GM12878 (cell line): ENCODE data around the gene LYVE1. TPM values are rescaled to one million over a fixed set of nuclear protein-coding genes. Genes with fewer than 3 reads are reported as not detected.

ENCODE experiments used
- ATAC-seq: fragments of 200-7000 bp; cut with Tn5 transposase; 3 replicates; pipeline ENCODE4 v1.9.1; 2020; ENCODE audit warnings: mild to moderate bottlenecking, moderate library complexity
- BruUV-seq: library from RNA; stranded (reverse); fragments of 400-500 nt; replicated peaks from 2 replicates; lab custom pipeline; 2021; lab: Mats Ljungman, UMichigan
- CTCF ChIA-PET: fragments of 300-600 bp; sonication (Branson Sonifier 250); formaldehyde crosslinking; extraction: SDS; loops from one replicate; lab custom pipeline; 2021; ENCODE audit warnings: inconsistent platforms; lab: Yijun Ruan, JAX
- POLR2A ChIA-PET: fragments of 350-600 bp; formaldehyde crosslinking; extraction: SDS; loops from one replicate; lab custom pipeline; 2021; ENCODE audit warnings: inconsistent platforms; lab: Charles Lee
- RAD21 ChIA-PET: fragments of 300-600 bp; sonication (Branson Sonifier 250); formaldehyde crosslinking; loops from one replicate; lab custom pipeline; 2023; ENCODE audit warnings: antibody characterized with exemption; ENCODE audit not compliant: unreplicated experiment; lab: Charles Lee
- SMC1A ChIA-PET: fragments of 300-600 bp; sonication (Branson Sonifier 250); formaldehyde crosslinking; loops from one replicate; lab custom pipeline; 2023; ENCODE audit not compliant: unreplicated experiment, uncharacterized antibody; lab: Charles Lee
- DNase-seq: peaks from one replicate; pipeline ENCODE4 v3.0.0-alpha.2; 2011; ENCODE audit warnings: low read depth, low spot score
- FAIRE-seq: peaks from 3 replicates; lab custom pipeline; 2011; peaks lifted over from hg19 to GRCh38; lab: Jason Lieb, UNC
- H2AFZ ChIP-seq: 2 replicates; pipeline ENCODE4 v1.6.0; 2011; ENCODE audit warnings: low read depth, low read length, control low read depth; ENCODE audit not compliant: control insufficient read depth
- H3K27ac ChIP-seq: 2 replicates; pipeline ENCODE4 v1.5.1; 2011; ENCODE audit warnings: control low read depth; ENCODE audit not compliant: control insufficient read depth, insufficient read depth
- H3K27me3 ChIP-seq, 2 experiments: replicated peaks in 1 of 2; 2 replicates each; pipeline versions ENCODE4 v1.6.0 to v1.6.1; 2011; ENCODE audit warnings: low read length in 1 of 2; ENCODE audit not compliant: control insufficient read depth in 2 of 2, insufficient read depth in 2 of 2
- H3K36me3 ChIP-seq, 2 experiments: 2 replicates each; pipeline ENCODE4 v1.5.1; 2011; ENCODE audit warnings: low read length in 1 of 2; ENCODE audit not compliant: control insufficient read depth in 2 of 2, insufficient read depth in 2 of 2
- H3K4me1 ChIP-seq: 2 replicates; pipeline ENCODE4 v1.6.1; 2011; ENCODE audit warnings: mild to moderate bottlenecking, low read length, moderate library complexity, mixed read lengths; ENCODE audit not compliant: control insufficient read depth, insufficient read depth
- H3K4me2 ChIP-seq: 2 replicates; pipeline ENCODE4 v1.6.0; 2011; ENCODE audit warnings: control low read depth; ENCODE audit not compliant: control insufficient read depth, insufficient read depth
- H3K4me3 ChIP-seq: fragments of 200-600 bp; sonication (generic); 2 replicates; pipeline ENCODE4 v1.5.1; 2016
- H3K79me2 ChIP-seq: 2 replicates; pipeline ENCODE4 v1.6.0; 2011; ENCODE audit warnings: low read length; ENCODE audit not compliant: control insufficient read depth, insufficient read depth
- H3K9ac ChIP-seq: 2 replicates; pipeline ENCODE4 v1.8.0; 2011; ENCODE audit warnings: low read length, control low read depth, mixed read lengths; ENCODE audit not compliant: control insufficient read depth, insufficient read depth
- H3K9me3 ChIP-seq: replicated peaks from 3 replicates; pipeline ENCODE4 v1.5.1; 2011; ENCODE audit warnings: mild to moderate bottlenecking, low read length; ENCODE audit not compliant: control insufficient read depth, insufficient read depth
- H4K20me1 ChIP-seq: 2 replicates; pipeline ENCODE4 v1.6.0; 2011; ENCODE audit not compliant: control insufficient read depth, insufficient read depth
- BRCA1 ChIP-seq: IDR thresholded peaks from 2 replicates; pipeline ENCODE4 v1.6.1; 2011; ENCODE audit warnings: low read depth, low read length, improper control_type of control experiment
- DPF2 ChIP-seq: fragments of 450-650 bp; IDR thresholded peaks from 2 replicates; pipeline ENCODE4 v1.6.1; 2017; ENCODE audit warnings: mild to moderate bottlenecking
- HSF1 ChIP-seq: fragments of 150-350 bp; IDR thresholded peaks from 2 replicates; pipeline ENCODE4 v1.6.1; 2014; ENCODE audit warnings: mild to moderate bottlenecking, low read depth, low read length
- NFIC ChIP-seq: IDR thresholded peaks from 2 replicates; pipeline ENCODE4 v1.6.1; 2012; ENCODE audit warnings: low read depth, mild to moderate bottlenecking, inconsistent platforms, low read length, moderate library complexity
- RFX5 ChIP-seq: IDR thresholded peaks from 2 replicates; pipeline ENCODE4 v1.6.1; 2011; ENCODE audit warnings: low read depth, low read length, improper control_type of control experiment
- SUZ12 ChIP-seq: fragments of 200-600 bp; sonication (generic); IDR thresholded peaks from one replicate; pipeline ENCODE4 v1.6.1; 2018; ENCODE audit warnings: antibody characterized with exemption, mild to moderate bottlenecking; ENCODE audit not compliant: unreplicated experiment
- WGBS: methylation state at CpG from one replicate; pipeline ENCODE4 v1.1.6; 2016; ENCODE audit warnings: low lambda C conversion rate; ENCODE audit not compliant: insufficient replicate concordance, insufficient coverage; ENCODE audit errors: missing lambda C conversion rate; 5-methylcytosine and 5-hydroxymethylcytosine counted together
- in situ Hi-C: fragments of 300-500 bp; cut with MboI; formaldehyde crosslinking; loops from 9 replicates; pipeline ENCODE4 v1.14.3; 2018; ENCODE audit warnings: mixed read lengths
- intact Hi-C: fragments of 100-400 bp; cut with micrococcal nuclease; formaldehyde crosslinking; loops from one replicate; pipeline ENCODE4 v1.14.2; 2022; ENCODE audit not compliant: unreplicated experiment
- polyA plus RNA-seq, 11 experiments: library from polyadenylated mRNA; depleted of rRNA in 4 of 11; unstranded in 6 of 11; stranded (reverse) in 5 of 11; fragments of >200 nt; fragmentation: Nextera tagmentation in 4 of 11; fragmentation: Illumina TruSeq in 1 of 11; extraction: Ambion mirVana in 4 of 11; extraction: Trizol in 1 of 11; gene quantifications; 1 replicate in 1 of 11; 2 replicates in 10 of 11; pipeline versions ENCODE4 v1.2.1 to v1.2.3, GENCODE V29; 2011 to 2016; ENCODE audit warnings: inconsistent platforms in 2 of 11, missing spikeins in 2 of 11, low read depth in 1 of 11
- total RNA-seq, 4 experiments: library from RNA; depleted of rRNA in 3 of 4; stranded (reverse); fragments of >200 nt in 3 of 4; fragmentation: Illumina TruSeq in 1 of 4; extraction: Trizol in 1 of 4; gene quantifications; 2 replicates each; pipeline versions ENCODE4 v1.2.1 to v1.2.3, GENCODE V29; 2013 to 2021

The LYVE1 gene
- total and polyA plus RNA-seq, 10 of the 15 experiments (the other 5 are each of a cell fraction or from before 2014, with no cell fraction given), result 0.15 TPM; not detected in 9

GRCh38 chr11:10532526-10532925 lies 35.9 kb downstream of the LYVE1 start:
- H3K27me3 ChIP-seq, result no peaks in the 10 kb centered on the region; a peak in 1 of 4 replicates
- H3K4me1 ChIP-seq, result peaks cover 2% of the 10 kb centered on the region; the same call in 1 of the 2 replicates
- in situ Hi-C loops (no loop called here), intact Hi-C loops (no loop called here)
- BruUV-seq, result no TSS peak
- no peak overlapping the region for H2AFZ ChIP-seq
- ChIA-PET SMC1A (interaction anchor here (1.4 to 2.8 kb wide), 4 partner anchors 10 to 42 kb away, joined by 3 to 9 read pairs (median 4); no protein-coding TSS in a partner anchor), CTCF (interaction anchor here (1.6 to 3.4 kb wide), 3 partner anchors 8 to 16 kb away, joined by 3 to 29 read pairs (median 10); partner anchors contain the start of gene RNF141), POLR2A (no interaction called here), RAD21 (interaction anchor here (1.5 kb wide), 1 partner anchor 9 kb away, joined by 5 read pairs; the partner anchor contains the start of gene RNF141)
- H3K4me2 ChIP-seq, result no peak overlapping the region
- no peaks in the 10 kb centered on the region for H3K9me3 ChIP-seq
- no peaks in the 10 kb centered on the region; a peak in 1 of 4 replicates for H3K36me3 ChIP-seq
- H3K27ac ChIP-seq, result no peak overlapping the region
- WGBS, result 71% methylated on average over 2 of the region's 2 CpGs
- H3K4me3 ChIP-seq, result no peak overlapping the region
- FAIRE-seq (no peak), DNase-seq (no peak), ATAC-seq (no peak)
- TF ChIP-seq SUZ12, result no peak
- no peak for TF ChIP-seq BRCA1
- TF ChIP-seq NFIC, result no peak
- no peak for TF ChIP-seq DPF2
- TF ChIP-seq HSF1, result no peak
- no peak for TF ChIP-seq RFX5
- no peaks in the 10 kb centered on the region; the same call in 1 of the 2 replicates for H4K20me1 ChIP-seq
- no peak overlapping the region for H3K9ac ChIP-seq
- no peaks in the 10 kb centered on the region for H3K79me2 ChIP-seq
